HEK293 (cell line): ENCODE measurements around the gene TTC23.

Source experiments
- CTCF ChIA-PET: fragments of 350-600 bp; formaldehyde crosslinking; extraction: SDS; loops from one replicate; lab custom pipeline; 2021; ENCODE audit warnings: antibody characterized with exemption; lab: Yijun Ruan, JAX
- POLR2A ChIA-PET: fragments of 300-600 bp; formaldehyde crosslinking; extraction: SDS; loops from one replicate; lab custom pipeline; 2020; ENCODE audit warnings: antibody characterized with exemption, inconsistent platforms; lab: Yijun Ruan, JAX
- H3K27ac ChIP-seq: fragments of 200-500 bp; sonication (Bioruptor generic); 2 replicates; pipeline ENCODE4 v1.5.1; 2014; ENCODE audit warnings: low read depth, low read length, control low read depth, inconsistent platforms; ENCODE audit errors: extremely low read depth
- H3K36me3 ChIP-seq, 2 experiments: fragments of 200-500 bp in 1 of 2; sonication (Bioruptor generic) in 1 of 2; 1 replicate in 1 of 2; 2 replicates in 1 of 2; pipeline ENCODE4 v1.5.1; 2014 to 2017; ENCODE audit warnings: inconsistent platforms in 2 of 2, low read length in 2 of 2; ENCODE audit not compliant: control insufficient read depth in 2 of 2, insufficient read depth in 1 of 2
- H3K4me1 ChIP-seq: fragments of 200-500 bp; sonication (Bioruptor generic); 2 replicates; pipeline ENCODE4 v1.5.1; 2014; ENCODE audit warnings: mild to moderate bottlenecking, low read length, inconsistent platforms; ENCODE audit not compliant: control insufficient read depth, insufficient read depth
- H3K4me3 ChIP-seq: 2 replicates; pipeline ENCODE4 v1.5.1; 2011; ENCODE audit warnings: low read depth, mild to moderate bottlenecking, control low read depth, low read length, moderate library complexity
- H3K9me3 ChIP-seq: fragments of 200-500 bp; sonication (Bioruptor generic); 2 replicates; pipeline ENCODE4 v1.5.1; 2014; ENCODE audit warnings: low read depth, low read length, inconsistent platforms; ENCODE audit not compliant: control insufficient read depth, insufficient read depth
- GLIS2 ChIP-seq: fragments of 450-650 bp; formaldehyde crosslinking; IDR thresholded peaks from 2 replicates; pipeline ENCODE4 v1.5.1; 2016; ENCODE audit warnings: missing biosample characterization, missing genetic modification characterization
- ZFP41 ChIP-seq: fragments of 450-650 bp; formaldehyde crosslinking; IDR thresholded peaks from 2 replicates; pipeline ENCODE4 v1.5.1; 2016; ENCODE audit warnings: missing biosample characterization, missing genetic modification characterization, borderline replicate concordance
- ZNF132 ChIP-seq: fragments of 450-650 bp; formaldehyde crosslinking; IDR thresholded peaks from 2 replicates; pipeline ENCODE4 v1.5.1; 2017; ENCODE audit warnings: missing biosample characterization, missing genetic modification characterization, borderline replicate concordance
- ZNF157 ChIP-seq: fragments of 450-650 bp; formaldehyde crosslinking; IDR thresholded peaks from 2 replicates; pipeline ENCODE4 v1.5.1; 2016; ENCODE audit warnings: missing biosample characterization, missing genetic modification characterization
- ZNF174 ChIP-seq: fragments of 450-650 bp; formaldehyde crosslinking; IDR thresholded peaks from 2 replicates; pipeline ENCODE4 v1.5.0; 2017; ENCODE audit warnings: missing biosample characterization, mild to moderate bottlenecking, missing genetic modification characterization
- ZNF223 ChIP-seq: fragments of 450-650 bp; formaldehyde crosslinking; IDR thresholded peaks from 2 replicates; pipeline ENCODE4 v1.5.1; 2016; ENCODE audit warnings: missing biosample characterization, missing genetic modification characterization
- ZNF292 ChIP-seq: fragments of 450-650 bp; formaldehyde crosslinking; IDR thresholded peaks from 2 replicates; pipeline ENCODE4 v1.5.1; 2016; ENCODE audit warnings: low read depth, missing biosample characterization, missing genetic modification characterization, borderline replicate concordance
- ZNF404 ChIP-seq: fragments of 450-650 bp; formaldehyde crosslinking; IDR thresholded peaks from 2 replicates; pipeline ENCODE4 v1.5.1; 2017; ENCODE audit warnings: missing biosample characterization, missing genetic modification characterization
- ZNF416 ChIP-seq: fragments of 450-650 bp; formaldehyde crosslinking; IDR thresholded peaks from 2 replicates; pipeline ENCODE4 v1.5.1; 2016; ENCODE audit warnings: missing biosample characterization, missing genetic modification characterization
- ZNF610 ChIP-seq: fragments of 450-650 bp; formaldehyde crosslinking; IDR thresholded peaks from 2 replicates; pipeline ENCODE4 v1.5.1; 2016; ENCODE audit warnings: missing biosample characterization, missing genetic modification characterization, borderline replicate concordance
- ZNF624 ChIP-seq: fragments of 450-650 bp; formaldehyde crosslinking; IDR thresholded peaks from 2 replicates; pipeline ENCODE4 v1.5.1; 2017; ENCODE audit warnings: missing biosample characterization, missing genetic modification characterization
- TF ChIP-seq, protein P1 (sequence below): fragments of 450-650 bp; formaldehyde crosslinking; IDR thresholded peaks from 2 replicates; pipeline ENCODE4 v1.5.1; 2016; ENCODE audit warnings: missing biosample characterization, missing genetic modification characterization
- TF ChIP-seq, protein P2 (sequence below): fragments of 450-650 bp; formaldehyde crosslinking; optimal IDR thresholded peaks from 2 replicates; pipeline ENCODE3; 2016; ENCODE audit warnings: missing biosample characterization, mild to moderate bottlenecking, missing genetic modification characterization
- TF ChIP-seq, protein P3 (sequence below): fragments of 450-650 bp; formaldehyde crosslinking; IDR thresholded peaks from 2 replicates; pipeline ENCODE4 v1.5.1; 2016; ENCODE audit warnings: missing biosample characterization, missing genetic modification characterization
- TF ChIP-seq, protein P4 (sequence below): fragments of 450-650 bp; formaldehyde crosslinking; IDR thresholded peaks from 2 replicates; pipeline ENCODE4 v1.5.1; 2016; ENCODE audit warnings: missing biosample characterization, missing genetic modification characterization

The TTC23 gene

DNA sequence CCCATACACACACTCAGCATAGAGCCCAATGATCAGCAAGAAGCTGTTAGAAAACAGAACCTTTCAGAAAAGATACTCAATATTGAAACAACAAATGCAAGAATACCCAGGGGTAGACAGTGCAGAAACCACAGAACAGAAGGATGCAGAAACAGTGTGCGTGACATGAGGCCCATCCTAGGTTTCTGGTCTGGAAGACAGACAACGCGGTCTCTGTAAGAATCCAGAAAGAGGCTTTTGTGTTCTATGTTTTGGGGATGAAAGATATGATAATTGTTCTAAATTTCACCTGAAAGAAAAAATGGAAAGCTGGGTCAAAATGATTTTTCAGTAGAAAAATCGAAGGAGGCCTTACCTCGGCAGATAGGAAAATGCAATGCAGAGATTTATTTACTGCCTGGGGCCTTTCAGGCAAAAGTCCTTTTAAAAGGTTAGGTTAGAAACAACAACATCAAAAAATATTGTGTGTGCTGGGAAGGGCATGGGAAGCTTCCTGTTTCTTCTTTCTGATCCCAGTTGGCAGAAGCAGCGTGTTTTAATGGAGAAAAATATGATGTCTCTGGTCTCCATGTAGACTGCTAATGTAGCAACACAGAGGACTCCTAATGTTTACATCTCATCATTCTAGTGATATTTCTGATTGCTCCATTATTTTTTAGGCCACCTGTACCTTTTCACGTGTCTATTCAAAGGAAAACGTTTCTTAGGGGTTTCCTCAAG, 127.5 kb downstream of the TTC23 start:
- H3K27ac ChIP-seq = no peak overlapping the region
- peaks cover 0 to 35% of the 10 kb centered on the region in 2 experiments; a peak in 1 of 3 replicates for H3K36me3 ChIP-seq
- ChIA-PET CTCF (interaction anchor here (0.7 to 1.8 kb wide), 2 partner anchors 16 to 92 kb away, joined by 3 to 8 read pairs; partner anchors contain the start of gene SYNM), POLR2A (no interaction called here)
- H3K4me3 ChIP-seq = no peak overlapping the region
- no peaks in the 10 kb centered on the region for H3K9me3 ChIP-seq
- TF ChIP-seq GLIS2 (tag by site-specific recombination) = no peak
- TF ChIP-seq, protein P1, sequence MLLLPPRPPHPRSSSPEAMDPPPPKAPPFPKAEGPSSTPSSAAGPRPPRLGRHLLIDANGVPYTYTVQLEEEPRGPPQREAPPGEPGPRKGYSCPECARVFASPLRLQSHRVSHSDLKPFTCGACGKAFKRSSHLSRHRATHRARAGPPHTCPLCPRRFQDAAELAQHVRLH = no peak
- TF ChIP-seq ZNF132 (tag by site-specific recombination) = no peak
- TF ChIP-seq, protein P2, sequence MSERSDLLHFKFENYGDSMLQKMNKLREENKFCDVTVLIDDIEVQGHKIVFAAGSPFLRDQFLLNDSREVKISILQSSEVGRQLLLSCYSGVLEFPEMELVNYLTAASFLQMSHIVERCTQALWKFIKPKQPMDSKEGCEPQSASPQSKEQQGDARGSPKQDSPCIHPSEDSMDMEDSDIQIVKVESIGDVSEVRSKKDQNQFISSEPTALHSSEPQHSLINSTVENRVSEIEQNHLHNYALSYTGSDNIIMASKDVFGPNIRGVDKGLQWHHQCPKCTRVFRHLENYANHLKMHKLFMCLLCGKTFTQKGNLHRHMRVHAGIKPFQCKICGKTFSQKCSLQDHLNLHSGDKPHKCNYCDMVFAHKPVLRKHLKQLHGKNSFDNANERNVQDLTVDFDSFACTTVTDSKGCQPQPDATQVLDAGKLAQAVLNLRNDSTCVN (tag by site-specific recombination) = no peak
- no peak for TF ChIP-seq ZFP41 (tag by site-specific recombination)
- TF ChIP-seq, protein P3, sequence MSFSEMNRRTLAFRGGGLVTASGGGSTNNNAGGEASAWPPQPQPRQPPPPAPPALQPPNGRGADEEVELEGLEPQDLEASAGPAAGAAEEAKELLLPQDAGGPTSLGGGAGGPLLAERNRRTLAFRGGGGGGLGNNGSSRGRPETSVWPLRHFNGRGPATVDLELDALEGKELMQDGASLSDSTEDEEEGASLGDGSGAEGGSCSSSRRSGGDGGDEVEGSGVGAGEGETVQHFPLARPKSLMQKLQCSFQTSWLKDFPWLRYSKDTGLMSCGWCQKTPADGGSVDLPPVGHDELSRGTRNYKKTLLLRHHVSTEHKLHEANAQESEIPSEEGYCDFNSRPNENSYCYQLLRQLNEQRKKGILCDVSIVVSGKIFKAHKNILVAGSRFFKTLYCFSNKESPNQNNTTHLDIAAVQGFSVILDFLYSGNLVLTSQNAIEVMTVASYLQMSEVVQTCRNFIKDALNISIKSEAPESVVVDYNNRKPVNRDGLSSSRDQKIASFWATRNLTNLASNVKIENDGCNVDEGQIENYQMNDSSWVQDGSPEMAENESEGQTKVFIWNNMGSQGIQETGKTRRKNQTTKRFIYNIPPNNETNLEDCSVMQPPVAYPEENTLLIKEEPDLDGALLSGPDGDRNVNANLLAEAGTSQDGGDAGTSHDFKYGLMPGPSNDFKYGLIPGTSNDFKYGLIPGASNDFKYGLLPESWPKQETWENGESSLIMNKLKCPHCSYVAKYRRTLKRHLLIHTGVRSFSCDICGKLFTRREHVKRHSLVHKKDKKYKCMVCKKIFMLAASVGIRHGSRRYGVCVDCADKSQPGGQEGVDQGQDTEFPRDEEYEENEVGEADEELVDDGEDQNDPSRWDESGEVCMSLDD (tag by site-specific recombination) = no peak
- TF ChIP-seq, protein P4, sequence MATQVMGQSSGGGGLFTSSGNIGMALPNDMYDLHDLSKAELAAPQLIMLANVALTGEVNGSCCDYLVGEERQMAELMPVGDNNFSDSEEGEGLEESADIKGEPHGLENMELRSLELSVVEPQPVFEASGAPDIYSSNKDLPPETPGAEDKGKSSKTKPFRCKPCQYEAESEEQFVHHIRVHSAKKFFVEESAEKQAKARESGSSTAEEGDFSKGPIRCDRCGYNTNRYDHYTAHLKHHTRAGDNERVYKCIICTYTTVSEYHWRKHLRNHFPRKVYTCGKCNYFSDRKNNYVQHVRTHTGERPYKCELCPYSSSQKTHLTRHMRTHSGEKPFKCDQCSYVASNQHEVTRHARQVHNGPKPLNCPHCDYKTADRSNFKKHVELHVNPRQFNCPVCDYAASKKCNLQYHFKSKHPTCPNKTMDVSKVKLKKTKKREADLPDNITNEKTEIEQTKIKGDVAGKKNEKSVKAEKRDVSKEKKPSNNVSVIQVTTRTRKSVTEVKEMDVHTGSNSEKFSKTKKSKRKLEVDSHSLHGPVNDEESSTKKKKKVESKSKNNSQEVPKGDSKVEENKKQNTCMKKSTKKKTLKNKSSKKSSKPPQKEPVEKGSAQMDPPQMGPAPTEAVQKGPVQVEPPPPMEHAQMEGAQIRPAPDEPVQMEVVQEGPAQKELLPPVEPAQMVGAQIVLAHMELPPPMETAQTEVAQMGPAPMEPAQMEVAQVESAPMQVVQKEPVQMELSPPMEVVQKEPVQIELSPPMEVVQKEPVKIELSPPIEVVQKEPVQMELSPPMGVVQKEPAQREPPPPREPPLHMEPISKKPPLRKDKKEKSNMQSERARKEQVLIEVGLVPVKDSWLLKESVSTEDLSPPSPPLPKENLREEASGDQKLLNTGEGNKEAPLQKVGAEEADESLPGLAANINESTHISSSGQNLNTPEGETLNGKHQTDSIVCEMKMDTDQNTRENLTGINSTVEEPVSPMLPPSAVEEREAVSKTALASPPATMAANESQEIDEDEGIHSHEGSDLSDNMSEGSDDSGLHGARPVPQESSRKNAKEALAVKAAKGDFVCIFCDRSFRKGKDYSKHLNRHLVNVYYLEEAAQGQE (tag by site-specific recombination) = no peak
- TF ChIP-seq ZNF404 (tag by site-specific recombination) = no peak
- TF ChIP-seq ZNF416 (tag by site-specific recombination) = no peak
- no peak for TF ChIP-seq ZNF292
- no peak for TF ChIP-seq ZNF174 (tag by site-specific recombination)
- no peak for TF ChIP-seq ZNF223 (tag by site-specific recombination)
- no peak for TF ChIP-seq ZNF157
- peaks cover 7% of the 10 kb centered on the region for H3K4me1 ChIP-seq

DNA sequence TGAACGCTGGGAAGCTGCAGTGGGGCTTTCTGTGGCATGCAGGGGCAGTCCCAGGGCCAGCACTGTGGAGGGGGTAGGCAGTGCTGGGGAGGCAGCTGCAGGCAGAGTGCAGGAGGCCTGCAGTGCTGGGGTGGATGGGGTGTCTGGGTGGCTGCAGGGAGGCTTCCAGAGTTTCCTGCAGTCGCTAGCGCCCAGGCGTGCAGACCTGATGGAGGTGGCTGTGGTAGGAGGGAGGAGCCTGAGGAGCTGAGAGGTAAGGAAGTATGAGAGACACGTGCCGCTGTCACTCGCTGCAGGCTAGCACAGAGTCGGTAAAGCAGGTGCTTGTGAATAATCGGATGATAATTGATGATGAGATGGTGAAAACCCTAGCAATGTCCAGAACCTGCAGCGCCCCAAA, 128.2 kb downstream of the TTC23 start:
- Histone ChIP-seq H3K4me1 (peaks cover 7% of the 10 kb centered on the region), H3K4me3 (no peak overlapping the region)
- TF ChIP-seq ZNF624 = no peak
- TF ChIP-seq ZNF610 (tag by site-specific recombination) = no peak
- TF ChIP-seq, all 188 proteins: peak for 0
- no peaks in the 10 kb centered on the region for H3K9me3 ChIP-seq
- H3K36me3 ChIP-seq = peaks cover 5 to 32% of the 10 kb centered on the region in 2 experiments; a peak in 2 of 3 replicates
- ChIA-PET POLR2A (no interaction called here), CTCF (interaction anchor here (0.7 to 1.8 kb wide), 2 partner anchors 16 to 677 kb away, joined by 5 to 8 read pairs; partner anchors contain the start of gene SYNM)
- H3K27ac ChIP-seq = no peak overlapping the region
